Liver (tissue), 3 donors: ENCODE measurements around the gene ABCC9.

ENCODE experiments used
- CTCF ChIP-seq: fragments of 150-350 bp; IDR thresholded peaks from 2 replicates; pipeline ENCODE4 v1.5.1; 2017; ENCODE audit warnings: improper control_type of control experiment, low read depth, low read length; ENCODE audit not compliant: missing input control
- GABPA ChIP-seq, 2 donors: IDR thresholded peaks in 1 of 2; conservative IDR thresholded peaks in 1 of 2; 2 replicates each; pipeline ENCODE4 v1.6.1; 2016; ENCODE audit warnings: antibody characterized with exemption in 2 of 2, mild to moderate bottlenecking in 1 of 2, moderate library complexity in 1 of 2
- JUND ChIP-seq, 2 donors: IDR thresholded peaks; 2 replicates each; pipeline ENCODE4 v1.6.1; 2016; ENCODE audit warnings: antibody characterized with exemption in 2 of 2
- MAX ChIP-seq: IDR thresholded peaks from 2 replicates; pipeline ENCODE4 v1.6.1; 2016; ENCODE audit warnings: antibody characterized with exemption
- RAD21 ChIP-seq, 2 donors: IDR thresholded peaks; 2 replicates each; pipeline ENCODE4 v1.6.1; 2016; ENCODE audit warnings: antibody characterized with exemption in 2 of 2, mild to moderate bottlenecking in 2 of 2
- REST ChIP-seq: IDR thresholded peaks from 2 replicates; pipeline ENCODE4 v1.6.1; 2016; ENCODE audit warnings: antibody characterized with exemption, mild to moderate bottlenecking
- TAF1 ChIP-seq: conservative IDR thresholded peaks from 2 replicates; pipeline ENCODE4 v1.6.1; 2016; ENCODE audit warnings: antibody characterized with exemption, mild to moderate bottlenecking
- YY1 ChIP-seq: IDR thresholded peaks from 2 replicates; pipeline ENCODE4 v1.6.1; 2016; ENCODE audit warnings: antibody characterized with exemption, mild to moderate bottlenecking
- donor health status: healthy.
- donor health status: healthy.

- TF ChIP-seq RAD21 (IDR thresholded peaks at IDR 0.05) (no peak), CTCF (no peak), REST (no peak), JUND (IDR thresholded peaks at IDR 0.05) (no peak), YY1 (no peak), MAX (no peak), TAF1 (no peak), GABPA (IDR thresholded peaks at IDR 0.05 in 1 of 2, conservative IDR thresholded peaks at IDR 0.05 in 1 of 2) (no peak)
These were observed 43.9 kb upstream of the ABCC9 start for GRCh38 chr12:21985155-21985554.
